Amygdala (tissue), 56 donors: ENCODE results near the gene SIRT5.

ENCODE experiments used
- DNase-seq, 56 donors: peaks; one replicate each; lab custom pipeline; 2025; lab: John Stamatoyannopoulos, UW

SIRT5 gene

GRCh38 chr6:13574571-13575376, at the start of gene SIRT5:
TSS of gene SIRT5 (plus strand) at chr6:13574601. CDS start at chr6:13584111, 9,510 bp downstream.
- peak in 53 of 56 donors; percentile 19 to 84 (median 64) for DNase-seq

- DNase-seq = no peak
Measured at GRCh38 chr6:13524801-13525508, 49.4 kb upstream of the SIRT5 start.

- no peak for DNase-seq
Measured at GRCh38 chr6:13526357-13526726, 48.1 kb upstream of the SIRT5 start.

DNA sequence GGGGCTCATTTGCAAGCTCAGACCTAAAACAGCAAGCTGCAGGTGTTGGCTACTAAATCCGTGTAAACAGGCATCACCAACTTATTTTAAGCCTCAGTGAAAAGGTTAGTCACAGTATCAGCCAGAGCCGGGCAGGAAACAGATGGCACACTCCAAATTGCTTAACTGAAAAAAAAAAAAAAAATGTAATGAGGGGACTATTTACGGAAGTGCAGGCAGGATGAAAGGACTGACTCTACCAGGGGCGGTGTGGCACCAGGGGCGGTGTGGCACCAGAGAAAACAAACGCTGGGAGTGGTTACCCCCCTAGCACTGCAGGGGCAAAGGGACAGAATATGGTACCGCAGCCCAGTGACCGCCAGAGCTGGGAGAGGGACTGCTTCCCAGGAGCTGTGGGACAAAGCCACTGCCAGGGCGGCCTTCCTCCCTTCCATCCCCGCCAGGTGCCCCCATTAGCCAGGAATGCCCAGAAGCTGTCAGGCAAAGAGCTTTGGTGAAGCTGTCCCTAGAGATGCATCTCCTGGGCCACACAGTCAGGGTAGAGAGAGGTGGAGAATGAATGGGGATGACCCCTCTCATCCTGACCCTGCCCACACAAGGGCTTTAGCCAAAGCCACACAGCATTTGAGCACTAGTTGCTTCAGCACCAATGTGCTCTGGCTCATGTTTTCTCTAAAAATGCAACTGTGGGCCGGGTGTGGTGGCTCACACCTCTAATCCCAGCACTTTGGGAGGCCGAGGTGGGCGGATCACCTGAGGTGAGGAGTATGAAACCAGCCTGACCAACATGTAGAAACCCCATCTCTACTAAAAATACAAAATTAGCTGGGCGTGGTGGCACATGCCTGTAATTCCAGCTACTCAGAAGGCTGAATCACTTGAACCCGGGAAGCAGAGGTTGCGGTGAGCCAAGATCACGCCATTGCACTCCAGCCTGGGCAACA, 47.4 kb upstream of the SIRT5 start:
- DNase-seq = peak in 3 of 56 donors; percentile 3 to 6 (median 4)

DNA sequence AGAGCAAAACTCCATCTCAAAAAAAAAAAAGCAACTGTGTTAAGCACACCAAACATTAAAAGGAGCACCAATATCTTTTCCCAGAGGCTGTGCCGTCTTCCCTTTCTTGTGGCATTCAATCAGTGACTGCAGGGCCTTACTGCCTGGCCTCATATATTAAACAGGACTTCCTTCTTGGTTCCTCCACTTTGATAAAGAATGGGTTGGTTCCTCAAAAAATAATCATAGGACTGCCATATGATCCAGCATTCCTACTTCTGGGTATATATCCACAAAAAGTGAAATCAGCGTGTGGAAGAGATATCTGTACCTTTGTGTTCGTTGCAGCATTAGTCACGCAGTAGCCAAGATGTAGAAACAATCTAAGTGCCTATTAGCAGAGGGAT, 46.7 kb upstream of the SIRT5 start:
- DNase-seq = no peak

DNA sequence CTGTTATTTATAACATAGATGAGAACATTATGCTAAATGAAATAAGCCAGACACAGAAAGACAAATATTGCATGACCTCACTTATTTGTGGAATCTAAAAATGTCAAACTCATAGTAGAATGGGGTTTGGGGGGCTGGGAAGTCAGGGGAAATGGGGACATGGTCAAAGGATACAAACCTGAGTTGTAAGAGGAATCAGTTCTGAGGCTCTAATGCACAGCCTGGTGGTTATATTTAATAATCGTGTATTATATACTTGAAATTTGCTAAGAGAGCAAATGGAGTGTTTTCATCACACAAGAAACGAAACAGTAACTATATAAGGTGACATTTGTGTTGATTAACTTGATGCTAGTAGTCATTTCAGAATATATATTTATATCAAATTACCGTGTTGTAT, 46.2 kb upstream of the SIRT5 start:
- no peak for DNase-seq

DNA sequence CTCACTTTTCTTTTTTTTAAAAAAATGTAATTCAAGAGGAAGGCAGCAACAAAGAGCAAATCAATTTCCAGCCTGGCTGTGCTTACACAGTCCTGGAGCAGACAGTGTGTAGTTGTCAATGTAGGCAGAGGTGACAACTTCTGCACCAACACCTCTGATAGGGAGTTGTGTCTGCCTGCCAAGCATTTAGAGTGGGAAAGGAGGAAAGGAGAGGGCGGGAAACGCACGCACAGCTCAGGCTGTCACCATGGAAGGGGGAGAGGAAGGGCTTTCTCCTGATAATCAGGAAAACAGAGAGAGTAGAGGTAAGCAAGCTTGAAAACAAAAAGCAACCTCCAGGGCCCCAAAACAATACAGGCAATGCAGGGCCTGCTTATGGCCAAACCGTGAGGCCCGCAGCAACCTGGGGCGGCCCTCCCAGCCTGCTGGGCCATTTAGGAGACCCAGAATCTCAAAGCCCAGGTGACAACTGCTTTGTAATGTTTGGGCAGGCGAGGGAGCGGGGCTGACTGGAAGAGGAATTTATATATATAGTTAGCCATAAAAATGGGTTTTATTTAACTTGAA, 45.5 kb upstream of the SIRT5 start:
- peak in 8 of 56 donors; percentile 2 to 37 (median 6) for DNase-seq

- DNase-seq = no peak
Measured at GRCh38 chr6:13531956-13532355, 42.4 kb upstream of the SIRT5 start.

GRCh38 chr6:13534536-13534935, 39.9 kb upstream of the SIRT5 start:
- no peak for DNase-seq

GRCh38 chr6:13535306-13535705, 39.1 kb upstream of the SIRT5 start:
- no peak for DNase-seq

DNA sequence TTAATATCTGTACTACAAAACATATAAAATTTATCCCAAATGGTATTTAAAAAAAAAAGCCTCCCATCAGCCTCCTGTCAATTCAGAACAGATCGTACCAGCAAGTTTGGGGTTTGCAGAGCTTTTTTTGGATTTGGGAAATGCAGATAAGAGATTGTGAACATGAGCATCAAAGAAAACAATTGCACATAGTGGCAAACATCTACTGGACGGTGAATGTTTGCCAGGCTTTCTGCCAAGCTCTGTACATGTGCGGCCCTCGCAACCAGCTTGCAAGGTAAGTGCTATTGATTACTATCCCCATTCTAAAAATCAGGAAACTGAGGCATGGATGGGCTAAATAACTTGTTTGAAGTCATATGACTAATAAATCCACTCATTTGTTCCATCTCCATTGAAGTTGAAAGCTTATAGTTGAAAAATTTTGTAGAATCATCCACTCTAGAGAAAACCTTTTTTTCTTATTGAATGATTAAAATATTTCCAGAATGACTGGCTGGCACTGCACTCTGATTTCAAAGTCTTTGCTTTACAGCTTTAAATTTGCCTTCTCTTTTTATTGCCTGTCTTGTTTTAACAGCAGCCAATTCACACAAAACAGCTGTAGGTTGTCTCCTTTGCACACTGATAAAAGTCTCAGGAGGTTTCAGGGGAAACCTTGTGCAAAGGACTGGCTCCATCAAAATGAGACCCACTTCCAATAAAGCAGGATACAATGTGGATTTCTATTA, 37.4 kb upstream of the SIRT5 start:
- DNase-seq = no peak

DNA sequence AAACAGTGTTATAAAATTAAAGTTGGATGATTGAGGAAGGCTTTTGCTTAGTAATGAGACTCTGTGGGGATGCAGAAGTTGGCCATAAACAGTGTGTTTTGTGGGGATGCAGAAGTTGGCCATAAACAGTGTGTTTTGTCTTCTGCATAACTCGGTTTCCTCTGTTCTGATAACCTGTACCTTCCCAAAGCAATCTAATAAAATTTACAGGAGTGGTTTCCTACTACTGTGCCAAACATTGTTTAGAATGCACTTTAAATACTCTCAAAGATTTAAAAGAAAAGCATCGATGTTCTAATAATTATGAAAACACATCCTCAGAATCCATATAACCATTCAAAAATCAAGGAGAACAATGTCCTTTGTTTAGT, 36.9 kb upstream of the SIRT5 start:
- no peak for DNase-seq

GRCh38 chr6:13538084-13538483, 36.3 kb upstream of the SIRT5 start:
- peak in 3 of 56 donors; percentile 2 to 23 (median 14) for DNase-seq

DNA sequence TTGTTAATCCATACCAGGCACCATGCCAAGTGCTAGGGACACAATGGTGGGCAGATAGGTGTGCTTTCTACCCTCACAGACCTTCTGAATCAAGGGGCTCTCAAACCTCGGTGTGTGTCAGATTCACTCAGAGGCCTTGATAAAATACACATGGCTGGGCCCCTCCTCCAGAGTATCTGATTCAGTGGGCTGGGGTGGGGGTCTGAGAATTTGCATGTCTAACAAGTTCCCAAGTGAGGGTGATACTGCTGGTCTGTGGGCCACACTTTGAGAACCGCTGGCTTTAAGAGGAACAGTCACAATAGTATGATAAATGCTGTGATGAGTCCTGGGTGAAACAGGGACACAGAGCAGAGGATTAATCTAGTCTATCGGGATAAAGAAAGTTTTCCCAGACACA, 35.8 kb upstream of the SIRT5 start:
- DNase-seq = no peak

DNA sequence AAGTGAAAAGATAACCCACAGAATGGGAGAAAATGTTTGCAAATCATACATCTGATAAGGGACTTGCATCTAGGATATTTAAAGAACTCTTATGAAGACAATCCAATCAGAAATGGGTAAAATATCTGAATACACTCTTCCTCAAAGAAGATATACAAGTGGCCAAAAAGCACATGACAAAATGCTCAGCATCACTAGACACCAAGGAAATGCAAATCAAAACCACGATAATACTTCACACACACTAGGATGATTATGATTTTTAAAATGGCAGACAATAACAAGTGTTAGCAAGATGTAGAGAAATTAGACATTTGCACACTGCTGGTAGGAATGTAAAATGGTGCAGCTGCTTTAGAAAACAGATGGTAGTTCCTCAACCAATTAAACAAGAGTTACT, 34.8 kb upstream of the SIRT5 start:
- DNase-seq = no peak

- no peak for DNase-seq
Measured at GRCh38 chr6:13541496-13541895, 32.9 kb upstream of the SIRT5 start.

DNA sequence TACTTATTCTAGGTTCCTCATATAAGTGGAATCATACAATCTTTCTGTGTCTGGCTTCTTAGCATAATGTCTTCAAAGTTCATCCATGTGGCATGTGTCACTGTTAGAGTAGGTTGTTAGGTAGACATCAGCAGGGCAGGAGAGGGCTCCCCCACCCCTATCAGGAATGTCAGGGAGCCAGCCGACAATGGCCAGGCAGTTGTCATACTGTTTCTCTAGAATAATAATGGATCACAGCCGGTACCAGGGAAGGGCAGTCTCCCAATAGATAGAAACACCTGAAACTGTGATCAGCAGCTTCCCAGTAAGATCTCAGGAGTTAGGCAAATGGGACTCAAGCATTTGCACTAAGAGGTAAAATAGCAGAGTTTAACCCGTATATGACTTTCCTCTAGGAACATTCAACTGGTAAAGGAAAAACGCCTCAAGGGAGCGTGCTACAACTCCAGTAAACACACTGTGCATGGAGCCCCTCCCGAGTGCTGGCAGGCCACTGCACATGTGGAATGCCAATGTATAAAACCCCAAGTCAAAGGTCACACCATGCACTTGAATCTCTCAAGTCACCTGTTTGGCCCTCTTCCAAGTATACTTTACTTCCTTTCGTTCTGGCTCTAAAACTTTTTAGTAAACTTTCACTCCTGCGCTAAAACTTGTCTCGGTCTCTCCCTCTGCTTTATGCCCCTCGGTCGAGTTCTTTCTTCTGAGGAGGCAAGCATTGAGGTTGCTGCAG, 29.8 kb upstream of the SIRT5 start:
- DNase-seq = no peak

DNA sequence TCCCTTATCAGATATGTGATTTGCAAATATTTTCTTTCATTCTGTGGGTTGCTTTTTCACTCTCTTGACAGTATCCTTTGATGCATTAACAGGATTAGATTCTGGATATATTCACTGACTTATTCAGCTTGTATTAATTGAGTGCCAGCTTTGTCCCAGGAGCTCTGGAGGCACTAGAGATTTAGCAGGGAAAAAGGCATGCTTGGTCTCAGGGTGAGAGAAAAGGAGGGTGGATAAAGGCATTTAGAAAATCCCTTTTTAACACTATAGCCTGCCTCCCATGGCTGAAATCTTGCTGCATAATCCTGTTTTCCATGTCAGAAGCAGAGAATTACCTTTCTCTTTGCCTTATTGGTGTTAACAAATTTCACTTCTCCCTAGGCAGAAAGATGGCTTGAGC, 28.5 kb upstream of the SIRT5 start:
- DNase-seq = no peak

DNA sequence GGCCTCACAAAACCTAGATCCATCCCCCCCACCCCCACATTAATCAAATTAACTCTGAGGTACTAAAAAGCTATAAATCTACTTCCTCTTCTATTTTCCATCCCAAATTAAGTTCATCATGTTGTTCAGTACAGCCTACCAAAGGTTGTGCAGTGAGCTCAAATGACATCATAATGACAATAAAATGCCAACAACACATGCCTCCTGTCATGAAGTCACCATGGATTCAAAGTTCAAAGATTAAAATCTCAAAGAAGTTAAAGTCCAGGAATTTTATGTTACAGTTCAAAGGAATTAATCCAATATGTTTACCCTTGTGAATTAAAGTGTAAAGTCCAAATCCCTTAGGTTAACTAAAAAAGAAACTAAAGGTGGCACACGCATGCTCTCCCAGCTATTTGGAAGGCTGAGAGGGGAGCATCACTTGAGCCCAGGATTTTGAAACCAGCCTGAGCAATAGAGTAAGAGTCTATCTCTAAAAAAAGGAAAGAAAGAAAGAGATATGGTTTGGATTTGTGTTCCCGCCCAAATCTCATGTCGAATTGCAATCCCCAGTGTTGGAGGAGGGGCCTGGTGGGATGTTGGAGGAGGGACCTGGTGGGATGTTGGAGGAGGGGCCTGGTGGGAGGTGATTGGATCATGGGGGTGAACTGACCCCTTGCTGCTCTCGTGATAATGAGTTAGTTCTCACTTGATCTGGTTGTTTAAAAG, 25.7 kb upstream of the SIRT5 start:
- no peak for DNase-seq
